ENCODE results near the gene CSMD2.

The CSMD2 gene

GRCh38 chr1:33473900-33474299, 691.1 kb downstream of the CSMD2 start:
- Histone ChIP-seq H3K9ac (ENCODE audit: low read length) (no peak overlapping the region), H3K27me3 (ENCODE audit: control insufficient read depth in 1 of 2, insufficient read depth in 2 of 2, low read length in 2 of 2) (no peaks in the 10 kb centered on the region), H3K27ac (ENCODE audit: low read depth, low read length) (no peak overlapping the region), H3K4me3 (ENCODE audit: low read depth in 1 of 2, low read length in 2 of 2) (no peak overlapping the region), H3K4me1 (ENCODE audit: insufficient read depth, low read length) (peaks cover 29% of the 10 kb centered on the region), H3K9me3 (ENCODE audit: low read length) (no peaks in the 10 kb centered on the region), H3K36me3 (ENCODE audit: insufficient read depth, low read length) (no peaks in the 10 kb centered on the region)

GRCh38 chr1:33472269-33472980, 692.6 kb downstream of the CSMD2 start, which contains the start of gene ZSCAN20:
Gene ZSCAN20 (plus strand): TSS chr1:33472645. CDS start chr1:33479289, 6,644 bp downstream.
- Histone ChIP-seq H3K27ac (ENCODE audit: low read depth, low read length) (peak within 1 kb of the TSS; percentile 68), H3K27me3 (ENCODE audit: control insufficient read depth in 1 of 2, insufficient read depth in 2 of 2, low read length in 2 of 2) (no peaks in the 10 kb centered on the region), H3K9ac (ENCODE audit: low read length) (peak within 1 kb of the TSS; percentile 80), H3K4me3 (ENCODE audit: low read depth in 1 of 2, low read length in 2 of 2) (peak within 1 kb of the TSS; percentile 50 to 88), H3K36me3 (ENCODE audit: insufficient read depth, low read length) (no peaks in the 10 kb centered on the region), H3K9me3 (ENCODE audit: low read length) (no peaks in the 10 kb centered on the region), H3K4me1 (ENCODE audit: insufficient read depth, low read length) (peaks cover 29% of the 10 kb centered on the region)

DNA sequence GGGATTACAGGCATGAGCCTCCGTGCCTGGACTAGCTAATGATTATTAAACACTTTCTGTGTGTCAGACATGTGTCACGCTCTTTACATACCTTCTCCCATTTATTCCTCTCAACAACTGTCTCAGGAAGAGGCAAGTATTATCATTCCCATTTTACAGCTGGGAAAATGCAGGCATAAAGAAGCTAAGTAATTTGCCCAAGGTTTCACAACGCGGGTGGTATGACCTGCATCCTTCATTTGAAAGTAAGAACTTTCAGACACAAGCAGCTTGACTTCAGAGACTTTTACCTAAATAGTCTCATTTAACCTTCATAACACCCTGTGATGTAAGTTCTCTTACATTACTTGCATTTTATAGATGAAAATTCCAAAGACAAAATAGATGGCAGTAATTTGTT, 693.6 kb downstream of the CSMD2 start:
- peaks cover 34% of the 10 kb centered on the region for H3K4me1 ChIP-seq (ENCODE audit: insufficient read depth, low read length)
- H3K27ac ChIP-seq (ENCODE audit: low read depth, low read length): peak overlapping the region; percentile 45
- H3K36me3 ChIP-seq (ENCODE audit: insufficient read depth, low read length): no peaks in the 10 kb centered on the region
- no peaks in the 10 kb centered on the region for H3K27me3 ChIP-seq (ENCODE audit: control insufficient read depth in 1 of 2, insufficient read depth in 2 of 2, low read length in 2 of 2)
- H3K4me3 ChIP-seq (ENCODE audit: low read depth in 1 of 2, low read length in 2 of 2): no peak overlapping the region
- H3K9me3 ChIP-seq (ENCODE audit: low read length): no peaks in the 10 kb centered on the region
- no peak overlapping the region for H3K9ac ChIP-seq (ENCODE audit: low read length)

DNA sequence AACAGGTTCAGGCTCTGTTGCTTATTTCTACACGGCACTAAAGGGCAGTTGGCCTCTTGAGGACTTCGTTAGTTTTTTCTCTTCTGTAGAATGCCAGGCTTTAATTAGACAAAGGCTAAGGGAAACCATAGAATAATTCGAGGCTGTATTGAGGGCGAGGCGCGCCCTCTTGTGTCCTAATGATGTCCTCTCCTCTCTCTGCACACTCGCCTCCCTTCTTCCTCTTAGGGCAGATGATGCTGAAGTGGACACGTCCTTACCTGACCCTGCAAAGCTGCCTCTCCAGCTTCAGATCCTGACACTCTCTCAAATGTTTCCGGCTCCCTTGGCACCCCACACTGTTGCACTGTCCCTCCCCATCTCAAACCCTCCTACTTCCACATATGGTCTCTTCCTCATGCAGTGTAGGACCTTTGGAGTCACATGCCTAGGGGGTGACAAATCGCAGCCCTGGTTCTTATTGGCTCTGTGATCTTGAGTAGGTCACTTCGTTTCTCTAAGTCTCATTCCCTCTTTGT, 694.5 kb downstream of the CSMD2 start:
- Histone ChIP-seq H3K27me3 (ENCODE audit: control insufficient read depth in 1 of 2, insufficient read depth in 2 of 2, low read length in 2 of 2) (no peaks in the 10 kb centered on the region), H3K4me3 (ENCODE audit: low read depth in 1 of 2, low read length in 2 of 2) (no peak overlapping the region), H3K27ac (ENCODE audit: low read depth, low read length) (peak overlapping the region; percentile 68), H3K9me3 (ENCODE audit: low read length) (no peaks in the 10 kb centered on the region), H3K4me1 (ENCODE audit: insufficient read depth, low read length) (peaks cover 39% of the 10 kb centered on the region), H3K9ac (ENCODE audit: low read length) (no peak overlapping the region), H3K36me3 (ENCODE audit: insufficient read depth, low read length) (no peaks in the 10 kb centered on the region)

DNA sequence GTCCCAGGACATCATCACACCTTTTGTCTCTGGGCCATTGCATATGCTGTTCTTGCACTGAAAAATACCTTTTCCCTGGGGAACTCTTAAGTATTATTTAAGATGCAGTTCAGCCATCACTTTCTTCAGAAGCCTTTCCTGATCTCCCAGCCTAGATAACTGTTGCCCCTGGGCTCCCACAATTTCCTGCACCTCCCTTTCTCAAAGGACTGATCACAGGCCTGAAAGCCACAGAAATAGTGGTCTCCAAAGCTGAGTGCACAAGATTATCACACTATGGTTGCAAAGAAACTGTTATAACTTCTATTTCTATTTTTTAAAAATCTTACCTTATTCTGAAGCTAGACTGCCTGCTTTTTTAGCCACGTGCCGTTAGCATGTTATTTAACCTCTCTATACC, 695.3 kb downstream of the CSMD2 start:
- H3K27me3 ChIP-seq (ENCODE audit: control insufficient read depth in 1 of 2, insufficient read depth in 2 of 2, low read length in 2 of 2): no peaks in the 10 kb centered on the region
- H3K4me3 ChIP-seq (ENCODE audit: low read depth in 1 of 2, low read length in 2 of 2): no peak overlapping the region
- H3K9ac ChIP-seq (ENCODE audit: low read length): no peak overlapping the region
- no peaks in the 10 kb centered on the region for H3K9me3 ChIP-seq (ENCODE audit: low read length)
- H3K36me3 ChIP-seq (ENCODE audit: insufficient read depth, low read length): no peaks in the 10 kb centered on the region
- peaks cover 39% of the 10 kb centered on the region for H3K4me1 ChIP-seq (ENCODE audit: insufficient read depth, low read length)
- H3K27ac ChIP-seq (ENCODE audit: low read depth, low read length): peak overlapping the region; percentile 62

DNA sequence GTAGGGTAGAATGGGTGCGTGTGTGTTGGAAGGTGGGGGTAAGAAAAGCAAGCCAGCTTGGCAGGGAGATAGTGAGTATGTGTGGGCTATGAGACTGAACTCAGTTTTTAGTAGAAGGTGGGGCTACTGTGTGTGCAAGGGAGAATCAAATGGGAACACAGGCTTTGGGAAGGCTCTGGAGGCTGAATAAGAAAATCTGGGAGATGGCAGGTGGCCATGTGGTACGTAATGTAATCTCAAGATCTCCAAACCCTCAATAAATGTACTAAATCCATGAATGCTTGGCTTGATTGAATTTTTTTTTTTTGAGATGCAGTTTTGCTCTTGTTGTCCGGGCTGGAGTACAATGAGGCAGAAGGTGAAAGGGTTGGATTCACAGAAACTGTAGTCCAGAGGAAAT, 696.1 kb downstream of the CSMD2 start:
- no peaks in the 10 kb centered on the region for H3K27me3 ChIP-seq (ENCODE audit: control insufficient read depth in 1 of 2, insufficient read depth in 2 of 2, low read length in 2 of 2)
- no peak overlapping the region for H3K4me3 ChIP-seq (ENCODE audit: low read depth in 1 of 2, low read length in 2 of 2)
- peaks cover 39% of the 10 kb centered on the region for H3K4me1 ChIP-seq (ENCODE audit: insufficient read depth, low read length)
- peak overlapping the region; percentile 62 for H3K27ac ChIP-seq (ENCODE audit: low read depth, low read length)
- H3K9ac ChIP-seq (ENCODE audit: low read length): no peak overlapping the region
- no peaks in the 10 kb centered on the region for H3K9me3 ChIP-seq (ENCODE audit: low read length)
- no peaks in the 10 kb centered on the region for H3K36me3 ChIP-seq (ENCODE audit: insufficient read depth, low read length)

- H3K4me1 ChIP-seq (ENCODE audit: insufficient read depth, low read length): peaks cover 35% of the 10 kb centered on the region
- no peaks in the 10 kb centered on the region for H3K9me3 ChIP-seq (ENCODE audit: low read length)
- H3K36me3 ChIP-seq (ENCODE audit: insufficient read depth, low read length): no peaks in the 10 kb centered on the region
- H3K9ac ChIP-seq (ENCODE audit: low read length): no peak overlapping the region
- H3K4me3 ChIP-seq (ENCODE audit: low read depth in 1 of 2, low read length in 2 of 2): no peak overlapping the region
- H3K27ac ChIP-seq (ENCODE audit: low read depth, low read length): peak overlapping the region; percentile 53
- H3K27me3 ChIP-seq (ENCODE audit: control insufficient read depth in 1 of 2, insufficient read depth in 2 of 2, low read length in 2 of 2): no peaks in the 10 kb centered on the region
Measured at GRCh38 chr1:33468531-33468930, 696.5 kb downstream of the CSMD2 start.

GRCh38 chr1:33468011-33468410, 697.0 kb downstream of the CSMD2 start:
- H3K4me1 ChIP-seq (ENCODE audit: insufficient read depth, low read length): peaks cover 30% of the 10 kb centered on the region
- no peaks in the 10 kb centered on the region for H3K36me3 ChIP-seq (ENCODE audit: insufficient read depth, low read length)
- no peak overlapping the region for H3K9ac ChIP-seq (ENCODE audit: low read length)
- no peaks in the 10 kb centered on the region for H3K27me3 ChIP-seq (ENCODE audit: control insufficient read depth in 1 of 2, insufficient read depth in 2 of 2, low read length in 2 of 2)
- H3K9me3 ChIP-seq (ENCODE audit: low read length): no peaks in the 10 kb centered on the region
- no peak overlapping the region for H3K4me3 ChIP-seq (ENCODE audit: low read depth in 1 of 2, low read length in 2 of 2)
- no peak overlapping the region for H3K27ac ChIP-seq (ENCODE audit: low read depth, low read length)

DNA sequence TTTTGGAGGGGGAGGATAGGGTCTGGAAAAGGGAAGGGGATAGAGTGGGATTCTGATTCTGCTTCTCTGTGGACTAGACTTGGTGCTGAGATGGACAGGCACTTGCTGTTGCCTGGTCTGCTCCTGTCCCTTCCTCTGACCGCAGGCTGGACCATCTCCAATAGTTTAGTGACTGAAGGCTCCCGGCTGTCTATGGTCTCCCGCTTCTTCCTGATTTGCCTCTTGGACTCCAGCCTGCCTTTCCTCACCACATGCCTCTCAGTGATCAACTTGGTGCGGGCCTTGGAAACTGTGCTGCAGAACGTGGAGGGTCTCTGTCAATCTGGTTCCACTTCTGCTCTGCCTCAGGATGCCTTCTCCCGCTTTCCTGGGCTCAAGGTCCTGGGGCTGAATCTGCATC, 698.9 kb downstream of the CSMD2 start:
- Histone ChIP-seq H3K9me3 (ENCODE audit: low read length) (no peaks in the 10 kb centered on the region), H3K4me3 (ENCODE audit: low read depth in 1 of 2, low read length in 2 of 2) (no peak overlapping the region), H3K4me1 (ENCODE audit: insufficient read depth, low read length) (peaks cover 26% of the 10 kb centered on the region), H3K27me3 (ENCODE audit: control insufficient read depth in 1 of 2, insufficient read depth in 2 of 2, low read length in 2 of 2) (no peaks in the 10 kb centered on the region), H3K9ac (ENCODE audit: low read length) (no peak overlapping the region), H3K36me3 (ENCODE audit: insufficient read depth, low read length) (no peaks in the 10 kb centered on the region), H3K27ac (ENCODE audit: low read depth, low read length) (no peak overlapping the region)

GRCh38 chr1:33465316-33465715, 699.7 kb downstream of the CSMD2 start:
- H3K4me1 ChIP-seq (ENCODE audit: insufficient read depth, low read length): peaks cover 27% of the 10 kb centered on the region
- H3K9me3 ChIP-seq (ENCODE audit: low read length): no peaks in the 10 kb centered on the region
- no peak overlapping the region for H3K27ac ChIP-seq (ENCODE audit: low read depth, low read length)
- no peaks in the 10 kb centered on the region for H3K36me3 ChIP-seq (ENCODE audit: insufficient read depth, low read length)
- H3K4me3 ChIP-seq (ENCODE audit: low read depth in 1 of 2, low read length in 2 of 2): no peak overlapping the region
- no peaks in the 10 kb centered on the region for H3K27me3 ChIP-seq (ENCODE audit: control insufficient read depth in 1 of 2, insufficient read depth in 2 of 2, low read length in 2 of 2)
- H3K9ac ChIP-seq (ENCODE audit: low read length): no peak overlapping the region

DNA sequence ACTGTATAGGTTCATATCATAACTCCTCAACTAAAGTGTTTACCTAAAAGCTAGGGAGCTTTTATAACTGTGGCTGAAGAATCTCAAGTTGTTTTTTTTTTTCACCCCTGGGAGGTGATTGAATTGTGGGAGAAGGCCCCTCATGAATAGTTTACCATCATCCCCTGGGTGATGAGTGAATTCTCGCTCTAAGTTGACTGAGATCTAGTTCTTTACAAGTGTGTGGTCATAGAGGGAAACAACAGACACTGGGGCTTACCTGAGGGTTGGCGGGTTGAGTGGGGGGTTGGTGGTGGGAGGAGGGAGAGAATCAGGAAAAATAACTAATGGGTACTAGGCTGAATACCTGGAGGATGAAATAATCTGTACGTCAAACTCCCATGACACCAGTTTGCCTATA, 700.5 kb downstream of the CSMD2 start:
- peaks cover 31% of the 10 kb centered on the region for H3K4me1 ChIP-seq (ENCODE audit: insufficient read depth, low read length)
- no peaks in the 10 kb centered on the region for H3K27me3 ChIP-seq (ENCODE audit: control insufficient read depth in 1 of 2, insufficient read depth in 2 of 2, low read length in 2 of 2)
- H3K4me3 ChIP-seq (ENCODE audit: low read depth in 1 of 2, low read length in 2 of 2): no peak overlapping the region
- no peak overlapping the region for H3K9ac ChIP-seq (ENCODE audit: low read length)
- H3K9me3 ChIP-seq (ENCODE audit: low read length): no peaks in the 10 kb centered on the region
- H3K27ac ChIP-seq (ENCODE audit: low read depth, low read length): no peak overlapping the region
- no peaks in the 10 kb centered on the region for H3K36me3 ChIP-seq (ENCODE audit: insufficient read depth, low read length)
